HG03439 (cell line): ENCODE data around the gene AHNAK.
"Not testable (repeated sequence)": the region's sequence is repeated elsewhere in the genome, so short reads cannot be mapped to it uniquely, and the experiment has no call there.

Source experiments
- ATAC-seq: cut with Tn5 transposase; IDR thresholded peaks from one replicate; pipeline ENCODE4 v1.9.1; 2021; ENCODE audit warnings: mild to moderate bottlenecking, moderate library complexity; ENCODE audit not compliant: unreplicated experiment

The AHNAK gene

DNA sequence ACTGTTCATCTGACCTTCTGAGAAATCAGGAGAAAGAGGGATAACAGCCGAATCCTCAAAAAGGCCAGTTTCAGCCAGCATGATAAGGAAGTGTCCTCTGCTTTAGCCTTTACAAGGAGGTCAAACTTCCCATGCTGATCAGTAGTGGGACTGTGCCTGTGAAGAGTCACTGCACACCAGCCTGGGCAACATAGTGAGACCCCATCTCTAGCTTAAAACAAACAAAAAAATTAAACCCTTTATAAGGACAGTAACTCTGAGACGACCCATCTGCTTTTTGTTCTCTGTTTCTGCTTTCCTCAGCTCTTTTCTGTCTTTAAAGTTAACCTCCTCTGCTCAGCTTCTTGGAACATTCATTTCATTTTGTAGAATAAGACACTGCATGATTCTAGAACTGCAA lies 78.0 kb downstream of the AHNAK start:
- ATAC-seq: no peak

DNA sequence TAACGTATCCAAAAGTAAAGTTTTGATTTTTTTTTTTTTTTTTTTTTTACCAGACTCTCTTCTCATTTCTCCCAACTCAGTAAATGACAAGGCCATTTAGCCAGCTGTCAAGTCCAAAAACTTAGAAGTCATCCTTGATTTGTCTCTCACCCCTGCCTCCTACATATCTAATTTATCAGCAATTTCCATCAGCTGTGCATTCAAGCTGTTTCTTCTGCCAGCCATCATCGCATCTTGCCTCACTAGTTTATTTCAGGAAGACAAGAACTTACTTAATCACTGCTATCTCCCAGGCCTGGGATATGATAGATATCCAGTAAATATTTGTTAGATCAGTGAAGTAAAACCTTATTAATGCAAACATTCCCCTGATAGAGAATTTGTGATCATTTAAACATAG lies 80.2 kb downstream of the AHNAK start:
- no peak for ATAC-seq

DNA sequence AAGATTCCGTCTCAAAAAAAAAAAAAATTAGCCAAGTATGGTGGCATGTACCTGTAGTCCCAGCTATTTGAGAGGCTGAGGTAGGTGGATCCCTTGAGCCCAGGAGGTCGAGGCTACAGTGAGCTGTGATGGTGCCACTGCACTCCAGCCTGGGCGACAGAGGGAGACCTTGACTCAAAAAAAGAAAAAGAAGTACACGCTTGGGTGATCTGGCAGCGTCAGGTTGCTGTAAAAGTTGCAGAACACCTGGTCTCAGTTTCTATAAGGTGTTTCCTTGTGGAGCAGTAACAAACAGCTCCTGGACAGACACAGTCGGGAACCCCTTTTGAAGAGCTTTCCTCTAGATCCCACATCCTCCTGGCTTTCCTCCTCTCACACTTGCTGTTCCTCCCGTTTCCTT lies 82.0 kb downstream of the AHNAK start:
- ATAC-seq: no peak

DNA sequence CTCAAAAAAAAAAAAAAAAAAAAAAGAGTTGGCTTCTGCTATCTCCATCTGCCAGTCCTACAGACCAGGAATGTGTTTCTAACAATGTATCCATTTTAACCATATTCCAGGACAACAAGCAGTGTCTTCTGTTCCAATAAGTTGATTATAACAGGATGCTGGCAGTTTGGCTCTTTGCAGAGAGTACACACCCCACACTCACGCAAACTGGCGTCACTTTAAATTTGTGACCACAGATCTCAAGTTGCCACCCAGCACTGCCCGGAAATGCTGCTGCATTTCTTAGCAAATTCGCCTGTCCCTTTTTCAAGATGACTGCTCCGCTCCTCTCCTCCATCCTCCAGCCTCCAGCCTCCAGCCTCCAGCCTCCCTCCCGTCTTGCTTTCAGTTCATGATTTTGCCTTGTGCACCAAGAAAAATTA lies 83.5 kb downstream of the AHNAK start:
- ATAC-seq: no peak

DNA sequence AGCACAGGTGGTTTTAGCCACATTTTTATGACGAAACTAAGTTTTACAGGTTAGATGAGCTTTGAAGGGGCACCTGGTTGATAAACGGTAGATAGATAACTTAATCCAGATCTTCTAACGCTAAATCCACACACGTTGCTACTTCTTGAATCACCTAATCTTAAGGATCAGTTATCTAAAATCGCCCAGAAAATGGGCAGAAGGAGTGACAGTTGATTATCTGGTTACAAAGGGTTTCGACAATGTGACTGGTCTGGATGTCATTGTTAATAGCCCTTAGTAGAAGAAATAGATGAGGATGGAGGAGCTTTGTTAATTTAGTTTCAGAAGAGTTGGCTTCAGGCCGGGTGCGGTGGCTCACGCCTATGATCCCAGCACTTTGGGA lies 84.1 kb downstream of the AHNAK start:
- no peak for ATAC-seq

DNA sequence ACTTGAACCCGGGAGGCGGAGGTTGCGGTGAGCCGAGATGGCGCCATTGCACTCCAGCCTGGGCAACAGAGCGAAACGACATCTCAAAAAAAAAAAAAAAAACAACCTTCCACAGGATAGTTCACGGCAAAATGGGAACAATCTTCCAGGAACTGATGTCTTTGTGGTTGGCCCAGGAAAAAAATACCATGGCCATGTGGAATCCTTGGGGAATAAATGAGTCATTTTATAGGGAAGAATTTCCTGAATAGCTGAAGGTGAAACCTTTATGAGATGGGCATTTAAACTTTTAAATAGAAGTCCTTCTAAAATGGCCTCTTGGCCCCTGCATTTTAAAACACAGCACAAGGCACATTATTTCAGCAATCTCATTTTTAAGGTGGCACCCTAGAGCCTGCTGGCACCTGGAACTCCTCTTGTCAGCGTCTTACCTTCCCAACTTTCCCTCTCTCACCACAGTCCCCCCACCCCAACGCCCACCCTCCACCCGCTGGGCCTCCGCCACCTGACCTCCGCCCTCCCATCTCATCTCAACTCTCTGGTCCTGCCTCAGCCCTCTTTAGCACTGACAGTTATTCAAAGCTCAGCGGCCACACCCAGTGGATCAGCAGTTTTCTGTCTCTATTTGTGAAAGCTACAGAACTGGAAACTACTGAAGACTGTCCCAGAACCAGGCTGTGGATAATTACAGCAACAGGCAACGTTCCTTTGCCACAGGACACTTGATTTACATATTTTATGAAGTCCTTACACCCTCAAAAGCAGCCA lies 84.7 kb downstream of the AHNAK start:
- ATAC-seq: no peak

DNA sequence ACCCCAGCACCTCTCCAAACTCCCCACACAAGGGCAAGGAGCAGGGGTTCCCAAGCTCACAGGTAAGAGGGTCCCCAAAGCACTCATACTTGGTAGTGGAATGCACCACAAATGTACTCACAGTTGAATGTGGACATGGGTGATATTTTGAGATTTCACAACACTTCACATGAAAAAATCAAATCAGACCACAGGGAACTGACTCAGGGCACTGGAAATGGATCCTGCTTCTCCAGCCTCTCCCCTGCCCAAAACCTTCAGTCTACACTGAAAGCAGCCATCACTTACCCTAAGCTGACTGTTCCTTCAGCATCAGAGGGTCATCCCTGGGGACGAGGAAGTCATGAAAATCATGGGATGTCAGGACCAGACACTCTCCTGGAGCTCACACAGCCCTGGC lies 87.5 kb downstream of the AHNAK start:
- no peak for ATAC-seq

DNA sequence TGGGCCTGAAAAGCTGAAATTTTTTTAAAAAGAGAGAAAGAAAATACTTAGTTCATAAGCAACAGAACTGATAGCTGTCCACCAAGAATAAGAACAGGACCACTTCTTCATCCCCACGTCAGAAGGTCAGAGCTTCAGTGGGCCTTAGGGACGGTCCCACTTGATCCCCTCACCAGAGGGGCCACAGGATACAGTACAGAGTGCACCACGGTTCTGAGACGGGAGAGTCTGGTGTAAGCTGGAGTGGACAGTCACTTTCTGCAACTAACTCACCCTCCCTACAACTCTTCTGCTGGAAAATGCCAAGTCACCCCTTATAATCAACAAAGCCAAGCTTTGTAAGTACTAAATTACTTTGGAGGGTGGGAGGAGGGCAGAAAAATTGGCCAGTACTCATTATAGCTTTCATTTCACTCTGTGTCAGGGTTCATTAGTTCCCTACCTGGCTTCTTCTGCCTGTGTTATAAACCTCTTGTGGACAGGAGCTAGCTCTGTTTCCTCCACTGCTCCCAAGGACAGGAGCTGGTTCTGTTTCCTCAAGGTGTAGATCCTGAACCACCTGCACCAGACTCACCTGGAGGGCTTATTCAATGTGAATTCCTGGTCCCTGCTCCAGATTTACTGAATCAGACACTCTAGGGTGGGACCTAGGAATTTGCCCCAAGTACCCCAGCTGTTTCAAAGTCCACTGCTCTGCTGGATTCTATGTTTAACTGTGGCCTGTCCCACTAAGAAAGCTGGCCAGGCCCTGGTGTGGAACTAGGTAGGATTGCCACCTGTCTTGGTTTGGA lies 88.2 kb downstream of the AHNAK start:
- ATAC-seq: no peak

DNA sequence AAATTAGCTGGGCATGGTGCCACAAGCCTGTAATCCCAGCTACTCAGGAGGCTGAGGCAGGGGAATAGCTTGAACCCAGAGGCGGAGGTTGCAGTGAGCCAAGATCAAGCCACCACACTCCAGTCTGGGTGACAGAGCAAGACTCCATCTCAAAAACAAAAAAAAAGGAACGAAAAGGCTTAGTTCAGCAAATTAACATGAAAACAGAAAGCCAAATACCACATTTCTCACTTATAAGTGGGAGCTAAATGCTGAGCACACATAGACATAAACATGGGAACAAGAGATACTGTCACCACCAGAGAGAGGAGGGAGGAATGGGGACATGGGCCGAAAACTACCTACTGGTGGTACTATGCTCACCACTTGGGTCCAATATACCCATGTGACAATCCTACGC lies 89.1 kb downstream of the AHNAK start:
- ATAC-seq: no peak

DNA sequence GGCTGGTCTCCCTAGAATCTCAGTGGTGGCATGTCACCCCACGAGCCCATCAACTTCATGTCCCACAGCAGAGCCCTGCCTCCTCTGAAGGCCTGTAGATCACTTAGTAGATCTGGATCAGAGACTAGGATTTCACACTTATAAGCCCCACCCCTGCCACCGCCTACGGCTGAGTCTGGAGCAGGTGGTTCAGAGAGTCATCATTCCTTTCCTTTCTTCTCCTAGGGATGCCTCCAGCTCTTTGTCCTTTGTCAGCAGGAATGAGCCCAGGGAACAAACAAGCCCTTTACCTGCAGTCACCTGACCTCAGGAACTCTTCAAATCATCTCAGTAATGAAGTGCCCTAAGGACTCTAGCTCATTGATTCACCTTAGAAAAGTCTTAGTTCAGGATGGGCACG lies 90.0 kb downstream of the AHNAK start:
- no peak for ATAC-seq

DNA sequence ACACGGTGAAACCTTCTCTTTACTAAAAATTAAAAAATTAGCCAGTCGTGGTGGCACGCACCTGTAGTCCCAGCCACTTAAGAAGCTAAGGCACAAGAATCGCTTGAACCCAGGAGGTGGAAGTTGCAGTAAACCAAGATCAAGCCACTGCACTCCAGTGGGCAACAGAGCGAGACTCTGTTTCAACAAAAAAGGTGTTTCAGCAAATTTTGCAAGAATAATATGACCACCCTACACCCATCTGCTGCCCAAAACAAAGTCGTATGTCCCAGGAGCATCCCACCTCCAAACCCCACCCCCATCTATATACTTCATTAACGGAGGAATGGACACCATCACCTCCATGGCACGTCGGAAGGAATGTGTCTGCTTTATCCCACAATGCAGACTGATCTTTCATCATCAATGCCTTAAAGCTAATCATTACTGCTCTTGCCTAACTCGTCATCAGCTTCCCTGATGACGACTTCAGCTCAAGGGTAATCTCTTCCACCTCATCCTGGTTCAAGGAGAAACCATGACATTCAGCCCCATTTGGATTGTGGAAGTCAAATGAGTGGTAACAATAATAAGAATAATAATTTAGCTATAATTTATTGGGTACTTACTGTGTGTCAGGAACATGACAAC lies 93.7 kb downstream of the AHNAK start:
- ATAC-seq: no peak

DNA sequence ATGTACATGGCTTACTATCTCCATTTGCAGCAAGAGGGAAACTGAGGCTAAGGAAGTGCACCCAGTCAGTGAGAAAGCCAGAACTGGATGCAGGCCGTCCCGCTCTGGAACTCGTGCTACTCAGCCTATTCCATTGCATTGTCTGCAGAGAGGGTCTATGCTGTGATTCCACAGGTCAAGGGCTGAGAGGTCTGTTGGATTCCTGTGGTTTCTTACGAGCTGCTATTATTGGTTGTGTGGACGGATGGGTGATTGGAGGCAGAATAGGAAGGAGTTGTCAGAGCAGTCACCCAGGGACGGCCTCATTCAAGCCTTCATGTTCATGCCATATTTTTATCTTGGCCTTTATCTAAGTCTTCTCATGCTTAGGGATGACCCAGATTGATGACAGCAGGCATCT lies 94.3 kb downstream of the AHNAK start:
- ATAC-seq: no peak

DNA sequence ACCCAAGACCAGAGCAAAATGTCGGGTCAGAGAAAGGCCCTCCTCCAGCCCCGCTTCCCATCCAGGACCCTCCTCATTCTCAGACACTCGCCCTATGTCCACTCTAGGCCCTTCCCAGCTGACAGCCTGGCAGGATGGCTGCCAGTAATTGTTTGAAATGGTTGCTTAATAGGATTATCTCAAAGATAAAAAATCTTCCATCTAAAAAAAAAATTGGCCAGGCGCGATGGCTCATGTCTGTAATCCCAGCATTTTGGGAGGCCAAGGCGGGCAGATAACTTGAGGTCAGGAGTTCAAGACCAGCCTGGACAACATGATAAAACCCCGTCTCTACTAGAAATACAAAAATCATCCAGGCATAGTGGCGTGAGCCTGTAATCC lies 95.4 kb downstream of the AHNAK start:
- no peak for ATAC-seq

DNA sequence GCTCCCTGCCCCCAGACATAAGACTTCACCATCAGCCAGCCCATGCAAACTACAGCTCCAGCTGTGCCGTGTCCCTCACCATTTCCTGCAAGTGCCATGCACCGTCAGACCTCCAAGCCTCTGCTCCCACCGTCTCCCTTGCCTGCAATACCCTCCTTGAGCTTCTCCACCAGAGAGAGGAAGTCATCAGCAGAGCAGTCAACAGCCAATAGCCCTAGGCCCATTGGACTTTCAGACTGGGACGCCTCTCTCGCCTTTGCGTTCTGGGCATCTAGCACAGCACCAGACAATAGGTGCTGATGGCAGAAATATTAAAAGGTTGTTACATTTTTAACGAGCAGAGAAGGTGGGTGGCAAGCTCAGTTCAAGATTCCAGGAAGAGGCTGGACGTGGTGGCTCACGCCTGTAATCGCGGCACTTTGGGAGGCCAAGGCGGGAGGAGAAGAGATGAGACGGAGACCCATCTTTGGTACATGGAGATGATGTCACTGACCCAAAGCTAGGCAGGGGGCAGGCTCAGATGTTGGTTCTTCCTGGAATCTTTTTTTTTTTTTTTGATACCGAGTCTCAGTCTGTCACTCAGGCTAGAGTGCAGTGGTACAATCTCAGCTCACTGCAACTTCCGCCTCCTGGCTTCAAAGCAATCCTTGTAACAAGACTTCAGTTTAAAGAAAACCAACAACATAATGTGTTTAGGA lies 95.9 kb downstream of the AHNAK start:
- no peak for ATAC-seq

DNA sequence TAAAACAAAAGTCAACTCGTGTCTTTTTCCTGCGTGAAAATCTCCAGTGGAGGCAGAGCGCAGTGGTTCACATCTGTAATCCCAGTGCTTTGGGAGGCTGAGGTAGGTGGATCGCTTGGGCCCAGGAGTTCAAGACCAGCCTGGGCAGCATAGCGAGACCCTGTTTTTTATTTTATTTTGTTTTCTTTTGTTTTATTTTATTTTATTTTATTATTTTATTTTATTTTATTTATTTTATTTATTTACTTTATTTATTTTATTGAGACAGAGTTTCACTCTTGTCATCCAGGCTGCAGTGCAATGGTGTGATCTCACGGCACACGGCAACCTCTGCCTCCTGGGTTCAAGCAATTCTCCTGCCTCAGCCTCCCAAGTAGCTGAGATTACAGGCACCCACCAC lies 96.7 kb downstream of the AHNAK start:
- ATAC-seq: not testable (repeated sequence)

DNA sequence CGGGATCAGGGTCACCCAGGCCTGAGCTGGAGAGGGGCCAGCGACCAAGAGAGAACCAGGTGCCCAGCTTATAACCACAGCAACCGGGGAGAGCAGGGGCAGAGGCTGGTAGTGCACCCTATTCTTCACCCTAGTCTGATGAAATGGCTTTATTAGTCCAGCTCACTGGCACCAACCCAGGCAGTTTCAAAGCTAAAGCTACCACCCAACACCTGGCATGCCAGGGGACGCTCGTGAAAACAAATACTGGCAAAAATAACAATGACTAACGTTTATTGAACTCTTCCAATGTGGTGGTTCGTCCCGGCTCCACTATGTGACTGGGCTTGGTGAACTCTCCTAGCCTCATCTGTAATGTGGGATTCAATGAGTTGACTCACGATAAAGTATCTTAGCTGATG lies 97.2 kb downstream of the AHNAK start:
- no peak for ATAC-seq

DNA sequence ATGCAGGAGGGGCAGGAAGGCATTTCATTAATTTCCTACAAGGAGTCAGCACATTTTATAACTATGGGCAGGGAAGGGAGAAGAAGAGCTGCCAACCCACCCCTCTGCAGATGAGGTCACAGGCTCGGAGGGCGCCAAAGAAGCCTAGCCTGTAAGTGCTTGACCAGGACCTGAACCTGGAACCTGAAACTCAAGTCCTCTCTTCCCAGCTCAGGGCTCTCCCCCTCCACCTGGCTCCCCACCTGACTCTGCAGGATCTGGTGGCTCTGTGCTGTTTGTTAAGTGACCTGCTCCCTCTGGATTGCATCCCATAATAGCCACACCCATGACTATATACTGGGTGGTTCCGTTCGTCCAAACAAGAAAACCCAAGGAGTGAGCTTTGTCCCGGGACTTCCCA lies 100.5 kb downstream of the AHNAK start:
- no peak for ATAC-seq

DNA sequence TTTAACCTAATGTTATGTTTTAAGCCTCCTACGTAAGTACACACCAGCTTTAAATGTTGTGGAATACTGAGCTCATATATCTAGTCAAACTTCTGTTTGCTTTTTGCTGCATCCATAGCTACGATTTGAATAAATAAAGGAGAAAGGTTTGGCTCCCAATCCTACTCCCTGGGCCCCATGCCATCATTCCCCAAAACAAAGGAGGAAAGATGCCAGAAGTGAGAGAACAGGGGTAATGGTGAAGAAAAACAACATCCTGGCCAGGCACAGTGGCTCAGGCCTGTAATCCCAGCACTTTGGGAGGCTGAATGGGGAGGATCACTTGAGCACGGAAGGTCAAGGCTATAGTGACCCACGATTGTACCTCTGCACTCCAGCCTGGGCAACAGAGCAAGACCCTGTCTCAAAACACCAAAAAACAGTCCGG lies 101.3 kb downstream of the AHNAK start:
- ATAC-seq: no peak

DNA sequence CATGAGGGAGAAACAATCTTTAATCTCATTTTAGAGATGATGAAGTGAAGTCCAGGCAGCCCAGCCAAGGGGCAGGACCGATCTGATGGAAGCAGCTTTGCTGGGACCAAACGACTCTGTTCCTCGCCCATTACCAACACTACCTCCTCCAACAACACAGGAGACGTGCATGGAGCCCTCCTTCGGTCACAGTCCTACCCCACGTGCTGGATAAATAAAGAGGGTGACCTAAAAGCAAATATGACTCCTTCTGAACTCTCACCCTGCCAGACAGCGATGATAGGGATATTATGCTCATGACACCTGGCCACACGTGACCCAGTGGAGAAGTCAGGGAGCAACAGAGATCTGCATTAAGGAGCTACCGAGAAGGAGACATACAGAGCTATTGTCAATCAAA lies 101.8 kb downstream of the AHNAK start:
- ATAC-seq: no peak

DNA sequence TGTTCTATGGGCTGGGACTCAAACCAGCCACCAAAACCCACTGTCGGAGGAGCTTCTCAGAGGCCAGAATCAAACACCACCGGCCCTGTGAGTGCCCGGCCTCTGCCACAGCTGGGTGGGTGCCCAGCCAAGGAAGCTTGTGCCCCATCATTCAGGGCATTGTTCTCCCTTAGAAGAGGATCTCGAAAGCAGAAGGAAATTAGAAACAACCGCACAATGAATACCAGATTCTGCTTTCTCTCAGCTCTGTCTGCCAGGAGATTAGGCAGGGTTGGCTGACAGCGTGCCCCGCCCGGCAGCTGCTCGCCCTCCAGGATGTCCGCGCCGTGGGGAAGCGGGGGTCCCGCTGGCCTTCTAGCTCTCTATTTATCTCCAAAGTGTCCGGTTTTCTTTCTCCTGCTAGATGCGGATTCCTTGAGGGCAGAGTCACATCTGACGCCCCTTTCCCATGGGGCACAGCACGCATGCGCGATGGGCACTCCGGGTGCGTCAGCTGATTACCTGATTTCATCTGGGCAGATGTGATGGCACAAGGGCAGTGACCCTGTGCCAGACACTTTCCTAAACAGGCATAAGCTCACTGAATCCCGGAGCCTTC lies 102.3 kb downstream of the AHNAK start:
- ATAC-seq: no peak
